OCI-LY7 (cell line): ENCODE measurements around the gene TDRD10. TPM values are rescaled to one million over a fixed set of nuclear protein-coding genes. Genes with fewer than 3 reads are reported as not detected.
A peak's percentile ranks its signal among the peaks of the same experiment; 100 is the strongest.

ENCODE experiments used
- BruUV-seq: library from RNA; stranded (reverse); fragments of 400-500 nt; replicated peaks from 2 replicates; lab custom pipeline; 2021; lab: Mats Ljungman, UMichigan
- CTCF ChIA-PET: fragments of 300-600 bp; sonication (Branson Sonifier 250); formaldehyde crosslinking; loops from one replicate; lab custom pipeline; 2022; ENCODE audit warnings: antibody characterized with exemption; ENCODE audit not compliant: unreplicated experiment; lab: Charles Lee
- POLR2A ChIA-PET: fragments of 300-600 bp; sonication (Branson Sonifier 250); formaldehyde crosslinking; loops from one replicate; lab custom pipeline; 2022; ENCODE audit warnings: antibody characterized with exemption; lab: Charles Lee
- DNase-seq: peaks from one replicate; pipeline ENCODE4 v3.0.0-alpha.2; 2015; ENCODE audit warnings: low spot score
- H2AFZ ChIP-seq: fragments of 200-600 bp; sonication (generic), shearing (Covaris generic); 2 replicates; pipeline ENCODE4 v1.6.1; 2014; ENCODE audit warnings: mild to moderate bottlenecking, antibody characterized with exemption, low read length, moderate library complexity
- H3K27ac ChIP-seq: fragments of 200-600 bp; sonication (generic); 2 replicates; pipeline ENCODE4 v1.5.1; 2014; ENCODE audit warnings: mixed run types, low read depth, mild to moderate bottlenecking, moderate library complexity, low read length, inconsistent platforms; ENCODE audit not compliant: poor library complexity, severe bottlenecking
- H3K36me3 ChIP-seq: fragments of 200-600 bp; sonication (generic); 2 replicates; pipeline ENCODE4 v1.6.1; 2014; ENCODE audit warnings: mild to moderate bottlenecking, antibody characterized with exemption, low read length, moderate library complexity, mixed read lengths; ENCODE audit not compliant: insufficient read depth
- H3K4me1 ChIP-seq: fragments of 200-600 bp; sonication (generic); 2 replicates; pipeline ENCODE4 v1.5.1; 2014; ENCODE audit warnings: mild to moderate bottlenecking, low read length; ENCODE audit not compliant: insufficient read depth, poor library complexity, severe bottlenecking
- H3K4me2 ChIP-seq: fragments of 200-600 bp; sonication (generic); 2 replicates; pipeline ENCODE4 v1.6.1; 2014; ENCODE audit warnings: mild to moderate bottlenecking, low read length
- H3K4me3 ChIP-seq: fragments of 200-600 bp; sonication (generic); 2 replicates; pipeline ENCODE4 v1.5.1; 2014; ENCODE audit warnings: mild to moderate bottlenecking, low read depth, low read length; ENCODE audit not compliant: poor library complexity, severe bottlenecking
- H3K79me2 ChIP-seq: fragments of 200-600 bp; sonication (generic); 2 replicates; pipeline ENCODE4 v1.6.1; 2016; ENCODE audit warnings: low read depth, mild to moderate bottlenecking, low read length, moderate library complexity, mixed read lengths; ENCODE audit not compliant: insufficient read depth
- H3K9me2 ChIP-seq: fragments of 200-600 bp; sonication (generic); 2 replicates; pipeline ENCODE4 v1.6.1; 2016; ENCODE audit warnings: mild to moderate bottlenecking, low read length, mixed read lengths; ENCODE audit not compliant: insufficient read depth
- H3K9me3 ChIP-seq: fragments of 200-600 bp; sonication (generic); 2 replicates; pipeline ENCODE4 v1.6.1; 2014; ENCODE audit warnings: mild to moderate bottlenecking, mixed run types, low read length, mixed read lengths
- H4K20me1 ChIP-seq: fragments of 200-600 bp; sonication (generic); 2 replicates; pipeline ENCODE4 v1.6.1; 2014; ENCODE audit warnings: mild to moderate bottlenecking, antibody characterized with exemption, low read length, moderate library complexity, mixed read lengths; ENCODE audit not compliant: insufficient read depth
- CTCF ChIP-seq: fragments of 200-600 bp; sonication (generic); conservative IDR thresholded peaks from 2 replicates; pipeline ENCODE4 v1.5.1; 2014; ENCODE audit warnings: mild to moderate bottlenecking, antibody characterized with exemption, low read length, moderate library complexity, mixed read lengths
- EZH2phosphoT487 ChIP-seq: fragments of 200-600 bp; sonication (generic); IDR thresholded peaks from 2 replicates; pipeline ENCODE4 v1.6.1; 2018; ENCODE audit warnings: low read depth, borderline replicate concordance, mild to moderate bottlenecking, mixed run types, antibody characterized with exemption, low read length, moderate library complexity, mixed read lengths
- intact Hi-C: fragments of 100-400 bp; cut with micrococcal nuclease; formaldehyde crosslinking; loops from one replicate; pipeline ENCODE4 v1.10.0; 2022; ENCODE audit not compliant: unreplicated experiment
- total RNA-seq, 2 experiments: library from RNA; depleted of rRNA in 1 of 2; stranded (reverse); fragments of >200 nt in 1 of 2; shearing (Covaris generic) in 1 of 2; gene quantifications; 2 replicates each; pipeline ENCODE4 v1.2.3, GENCODE V29; 2014 to 2022

The TDRD10 gene
- total RNA-seq, 2 experiments from 2014 or later, result 0.13 TPM; not detected in 1

- H2AFZ ChIP-seq, result no peak overlapping the region
- no peaks in the 10 kb centered on the region for H3K9me2 ChIP-seq
- CTCF ChIA-PET, result interaction anchor here (1.0 kb wide), 1 partner anchor 13 kb away, joined by 3 read pairs; no protein-coding TSS in a partner anchor
- no peak overlapping the region for H3K27ac ChIP-seq
- intact Hi-C loops, result no loop called here
- H3K9me3 ChIP-seq, result no peaks in the 10 kb centered on the region
- no peaks in the 10 kb centered on the region for H4K20me1 ChIP-seq
- no peak overlapping the region for H3K4me2 ChIP-seq
- no TSS peak for BruUV-seq
- POLR2A ChIA-PET, result interaction anchor here (2.1 kb wide), 1 partner anchor 13 kb away, joined by 8 read pairs; no protein-coding TSS in a partner anchor
- peaks cover under 1% of the 10 kb centered on the region; the same call in 1 of the 2 replicates for H3K36me3 ChIP-seq
- DNase-seq, result no peak
- TF ChIP-seq EZH2phosphoT487 (no peak), CTCF (no peak)
- no peak overlapping the region for H3K4me3 ChIP-seq
- peaks cover 31% of the 10 kb centered on the region for H3K4me1 ChIP-seq
- no peaks in the 10 kb centered on the region for H3K79me2 ChIP-seq
Measured at GRCh38 chr1:154572468-154573167, 70.6 kb downstream of the TDRD10 start.

- intact Hi-C loops, result no loop called here
- POLR2A ChIA-PET, result interaction anchor here (2.1 kb wide), 1 partner anchor 13 kb away, joined by 8 read pairs; no protein-coding TSS in a partner anchor
Measured at GRCh38 chr1:154573168-154573510, 71.1 kb downstream of the TDRD10 start.

More at GRCh38 chr1:154573168-154573510, 71.1 kb downstream of the TDRD10 start:
- Histone ChIP-seq H3K27ac (no peak overlapping the region), H3K4me2 (no peak overlapping the region), H3K9me2 (no peaks in the 10 kb centered on the region), H3K79me2 (no peaks in the 10 kb centered on the region), H3K36me3 (peaks cover 6% of the 10 kb centered on the region; the same call in 1 of the 2 replicates), H4K20me1 (no peaks in the 10 kb centered on the region), H2AFZ (no peak overlapping the region), H3K9me3 (no peaks in the 10 kb centered on the region), H3K4me1 (peaks cover 36% of the 10 kb centered on the region), H3K4me3 (no peak overlapping the region)
- CTCF ChIA-PET, result interaction anchor here (1.0 kb wide), 1 partner anchor 13 kb away, joined by 3 read pairs; no protein-coding TSS in a partner anchor
- no peak for TF ChIP-seq EZH2phosphoT487
- no peak for TF ChIP-seq CTCF
- no TSS peak for BruUV-seq
- peak; percentile 18 for DNase-seq
